Measurements from ENCODE around the gene IFIH1. TPM values are rescaled to one million over a fixed set of nuclear protein-coding genes. Genes with fewer than 3 reads are reported as not detected.

The IFIH1 gene
- 1.8 to 4.2 TPM (median 2.1 TPM) in 3 replicates for total RNA-seq
- long read RNA-seq, partial matches to known transcripts, result 0 of 3 reads
- long read RNA-seq, other reads (novel, unspliced or antisense), result 1 of 3 reads

DNA sequence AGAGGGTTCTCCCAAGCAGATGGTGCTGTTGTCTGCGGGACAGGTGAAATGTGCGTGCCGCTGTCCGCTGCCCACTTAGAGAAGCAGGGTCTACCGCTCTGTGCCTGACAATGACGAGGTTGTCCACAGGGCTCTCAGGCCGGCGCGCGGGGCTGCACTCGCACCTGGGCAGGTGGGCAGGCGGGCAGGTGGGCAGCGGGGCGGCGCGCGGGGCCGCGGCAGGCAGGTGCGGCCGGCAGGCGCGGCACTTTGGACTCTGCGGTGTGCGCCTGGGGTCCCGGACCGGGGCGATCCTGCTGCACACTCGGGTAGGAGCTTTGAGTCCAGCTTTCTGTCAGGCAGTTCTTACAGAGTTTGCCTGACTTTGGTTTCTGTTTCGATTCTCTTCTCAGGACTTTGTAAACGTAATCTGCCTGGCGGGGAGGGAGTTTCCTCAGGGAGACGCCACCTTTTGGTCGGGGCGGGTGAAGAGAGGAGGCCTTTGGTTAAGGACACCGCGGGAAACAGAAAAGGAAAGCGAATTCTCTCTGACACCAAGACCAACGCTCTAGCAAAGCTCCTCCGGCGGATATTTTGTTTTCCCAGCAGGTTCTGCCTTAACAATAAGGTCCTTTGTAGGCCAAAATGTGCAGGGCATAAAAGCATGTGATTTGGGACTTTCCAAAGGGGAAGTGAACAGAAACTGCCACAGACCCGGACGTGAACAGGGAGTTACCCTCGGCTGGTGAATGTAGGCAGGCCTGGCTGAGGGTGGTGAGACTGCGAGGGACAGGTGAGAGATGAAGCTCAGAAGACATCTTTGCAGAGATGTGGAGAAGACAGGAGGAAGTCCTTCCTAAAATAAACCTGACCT, at the start of gene IFIH1:
IFIH1 (minus strand) TSS at position 357 of the 853 bp plus-strand sequence. CDS start 377 bp downstream, outside the sequence.
- H3K4me3 Mint-ChIP-seq (ENCODE audit: unreplicated experiment), result peak within 1 kb of the TSS; percentile 80
- H3K27ac Mint-ChIP-seq (ENCODE audit: unreplicated experiment), result peak within 1 kb of the TSS; percentile 91
- H3K9me3 Mint-ChIP-seq (ENCODE audit: low read depth), result no peaks in the 10 kb centered on the region
- H3K4me1 Mint-ChIP-seq (ENCODE audit: low read depth), result peaks cover 12% of the 10 kb centered on the region
- H3K36me3 Mint-ChIP-seq (ENCODE audit: low read depth), result no peaks in the 10 kb centered on the region
- TF ChIP-seq, protein P1, sequence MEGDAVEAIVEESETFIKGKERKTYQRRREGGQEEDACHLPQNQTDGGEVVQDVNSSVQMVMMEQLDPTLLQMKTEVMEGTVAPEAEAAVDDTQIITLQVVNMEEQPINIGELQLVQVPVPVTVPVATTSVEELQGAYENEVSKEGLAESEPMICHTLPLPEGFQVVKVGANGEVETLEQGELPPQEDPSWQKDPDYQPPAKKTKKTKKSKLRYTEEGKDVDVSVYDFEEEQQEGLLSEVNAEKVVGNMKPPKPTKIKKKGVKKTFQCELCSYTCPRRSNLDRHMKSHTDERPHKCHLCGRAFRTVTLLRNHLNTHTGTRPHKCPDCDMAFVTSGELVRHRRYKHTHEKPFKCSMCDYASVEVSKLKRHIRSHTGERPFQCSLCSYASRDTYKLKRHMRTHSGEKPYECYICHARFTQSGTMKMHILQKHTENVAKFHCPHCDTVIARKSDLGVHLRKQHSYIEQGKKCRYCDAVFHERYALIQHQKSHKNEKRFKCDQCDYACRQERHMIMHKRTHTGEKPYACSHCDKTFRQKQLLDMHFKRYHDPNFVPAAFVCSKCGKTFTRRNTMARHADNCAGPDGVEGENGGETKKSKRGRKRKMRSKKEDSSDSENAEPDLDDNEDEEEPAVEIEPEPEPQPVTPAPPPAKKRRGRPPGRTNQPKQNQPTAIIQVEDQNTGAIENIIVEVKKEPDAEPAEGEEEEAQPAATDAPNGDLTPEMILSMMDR (IDR thresholded peaks at IDR 0.05), result peak; percentile 72
- no peak for DNase-seq (ENCODE audit: low spot score)
- H3K27me3 Mint-ChIP-seq (ENCODE audit: low read depth), result peaks cover 2% of the 10 kb centered on the region

DNA sequence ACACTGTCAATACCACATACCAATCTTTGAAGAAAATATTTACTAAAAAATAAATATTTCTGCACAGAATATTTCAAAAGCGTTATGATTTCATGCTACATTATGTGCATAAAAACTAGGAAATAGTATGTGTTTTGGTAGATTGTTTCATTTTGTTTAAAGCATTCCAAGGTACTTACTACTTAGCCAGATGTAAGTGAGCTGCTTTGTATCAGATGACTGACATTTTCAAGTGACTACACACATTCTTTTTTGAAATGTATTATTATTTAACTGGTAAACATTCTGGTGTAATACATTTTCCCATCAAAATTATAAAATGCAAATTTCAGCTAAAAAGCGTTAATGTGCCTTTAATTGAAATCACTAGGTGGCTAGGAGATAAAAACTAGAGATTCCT, 46.9 kb upstream of the IFIH1 start:
- Mint-ChIP-seq H3K27ac (ENCODE audit: unreplicated experiment) (no peak overlapping the region), H3K4me1 (ENCODE audit: low read depth) (peaks cover 11% of the 10 kb centered on the region), H3K9me3 (ENCODE audit: low read depth) (no peaks in the 10 kb centered on the region), H3K36me3 (ENCODE audit: low read depth) (no peaks in the 10 kb centered on the region), H3K4me3 (ENCODE audit: unreplicated experiment) (no peak overlapping the region), H3K27me3 (ENCODE audit: low read depth) (no peaks in the 10 kb centered on the region)
- TF ChIP-seq, protein P1 (IDR thresholded peaks at IDR 0.05), result no peak
- no peak for DNase-seq (ENCODE audit: low spot score)

DNA sequence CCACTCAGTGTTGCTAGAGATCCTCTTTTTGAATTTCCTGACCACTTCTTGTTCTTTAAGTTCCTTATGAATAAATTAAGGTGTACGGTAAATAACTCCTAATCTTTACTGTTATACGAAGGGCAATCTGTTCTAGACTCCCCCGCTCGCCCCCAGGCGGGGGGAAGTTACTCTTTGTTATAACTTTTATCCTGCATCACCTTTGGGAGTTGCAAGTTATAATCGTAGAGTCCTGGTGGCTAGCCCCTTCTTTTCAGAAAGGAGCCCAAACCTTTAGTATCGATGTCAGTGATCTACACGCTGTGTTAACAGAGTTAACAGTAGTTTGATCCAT, 26.1 kb upstream of the IFIH1 start:
- TF ChIP-seq, protein P1 (IDR thresholded peaks at IDR 0.05), result peak; percentile 14
- no peaks in the 10 kb centered on the region for H3K9me3 Mint-ChIP-seq (ENCODE audit: low read depth)
- H3K4me1 Mint-ChIP-seq (ENCODE audit: low read depth), result peaks cover 9% of the 10 kb centered on the region
- H3K27ac Mint-ChIP-seq (ENCODE audit: unreplicated experiment), result peak overlapping the region; percentile 82
- no peak for DNase-seq (ENCODE audit: low spot score)
- H3K4me3 Mint-ChIP-seq (ENCODE audit: unreplicated experiment), result peak overlapping the region; percentile 81
- peaks cover 15% of the 10 kb centered on the region for H3K27me3 Mint-ChIP-seq (ENCODE audit: low read depth)
- H3K36me3 Mint-ChIP-seq (ENCODE audit: low read depth), result no peaks in the 10 kb centered on the region

DNA sequence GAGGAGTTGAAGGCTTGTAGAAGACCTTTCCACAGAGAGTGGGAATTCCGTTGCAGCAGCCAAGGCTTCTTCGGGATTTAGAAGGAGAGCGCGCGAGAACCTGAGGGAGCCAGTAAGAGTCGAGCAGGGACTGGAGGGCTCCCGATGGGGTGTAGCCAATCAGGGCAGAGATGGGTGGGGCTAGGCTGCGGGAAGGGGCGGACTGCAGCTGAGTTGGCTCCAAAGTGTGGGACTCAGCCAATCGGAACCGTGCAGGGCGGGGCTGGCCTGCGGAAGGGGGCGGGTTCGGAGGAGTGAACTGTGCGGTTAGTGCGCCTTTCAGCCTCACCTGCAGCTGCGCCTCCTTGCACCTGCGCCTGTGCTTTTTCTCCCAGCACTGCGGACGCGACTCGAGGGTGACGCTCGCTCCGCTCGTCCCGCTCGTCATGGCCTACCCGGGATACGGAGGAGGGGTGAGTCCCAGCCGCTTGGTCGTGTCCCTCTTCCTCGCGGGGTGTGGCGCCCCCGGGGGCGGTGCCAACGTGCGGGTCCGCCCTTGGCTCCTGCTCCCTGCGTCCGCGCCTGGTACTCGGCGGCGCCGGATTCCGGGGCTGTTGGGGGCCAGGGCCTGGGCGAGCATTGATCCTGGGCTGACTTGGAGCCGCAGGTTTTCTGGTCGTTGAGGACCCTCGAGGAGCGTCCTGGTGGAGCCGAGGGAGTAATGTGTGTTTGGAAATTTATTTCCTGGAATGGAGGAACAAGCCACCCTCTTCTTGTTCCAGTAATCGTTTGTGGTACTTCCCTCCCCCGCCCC, 25.5 kb upstream of the IFIH1 start, which contains the start of gene GCA:
GCA (plus strand) TSS at position 309 of the 793 bp plus-strand sequence; CDS start at position 426, 117 bp downstream.
- Mint-ChIP-seq H3K4me1 (ENCODE audit: low read depth) (peaks cover 9% of the 10 kb centered on the region), H3K27me3 (ENCODE audit: low read depth) (peaks cover 18% of the 10 kb centered on the region), H3K27ac (ENCODE audit: unreplicated experiment) (peak within 1 kb of the TSS; percentile 82), H3K9me3 (ENCODE audit: low read depth) (no peaks in the 10 kb centered on the region), H3K4me3 (ENCODE audit: unreplicated experiment) (peak within 1 kb of the TSS; percentile 81), H3K36me3 (ENCODE audit: low read depth) (no peaks in the 10 kb centered on the region)
- TF ChIP-seq, protein P1 (IDR thresholded peaks at IDR 0.05), result peak; percentile 29
- DNase-seq (ENCODE audit: low spot score), result peak; percentile 98

GRCh38 chr2:162343492-162343823, 25.0 kb upstream of the IFIH1 start:
- Mint-ChIP-seq H3K4me3 (ENCODE audit: unreplicated experiment) (peak overlapping the region; percentile 81), H3K9me3 (ENCODE audit: low read depth) (no peaks in the 10 kb centered on the region), H3K27me3 (ENCODE audit: low read depth) (peaks cover 18% of the 10 kb centered on the region), H3K36me3 (ENCODE audit: low read depth) (no peaks in the 10 kb centered on the region), H3K27ac (ENCODE audit: unreplicated experiment) (peak overlapping the region; percentile 22), H3K4me1 (ENCODE audit: low read depth) (peaks cover 9% of the 10 kb centered on the region)
- no peak for DNase-seq (ENCODE audit: low spot score)
- TF ChIP-seq, protein P1 (IDR thresholded peaks at IDR 0.05), result no peak

Data from chondrocyte (in vitro differentiated cells).